ENCODE data around the gene RBMXL3. TPM values are rescaled to one million over a fixed set of nuclear protein-coding genes. Genes with fewer than 3 reads are reported as not detected.
A peak's percentile ranks its signal among the peaks of the same experiment; 100 is the strongest.

RBMXL3 gene
- total RNA-seq (2021) (not detected in 2 replicates), Bru-seq, nascent RNA (not detected), BruChase-seq, experiment 1, labeled RNA remaining after a 2-hour chase (not detected), BruChase-seq, experiment 2, labeled RNA remaining after a 6-hour chase (not detected)
- long read RNA-seq: 0 reads

DNA sequence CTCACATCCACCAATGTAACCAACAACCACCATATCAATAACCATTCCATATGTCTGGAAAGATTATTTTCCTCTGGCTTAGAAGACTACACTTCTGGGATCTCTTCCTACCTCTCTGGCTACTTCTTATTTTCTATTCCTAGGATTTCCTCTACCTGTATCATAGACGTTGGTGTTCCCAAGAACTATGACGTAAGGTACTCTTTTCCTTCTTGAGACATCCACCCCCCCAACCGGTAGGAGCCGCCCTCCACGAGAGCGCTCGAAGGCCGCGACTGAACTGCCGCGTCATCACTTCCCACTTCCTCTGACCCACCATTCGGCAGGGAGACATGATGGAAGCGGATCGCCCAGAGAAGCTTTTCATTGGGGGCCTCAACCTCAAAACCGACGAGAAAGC lies at the start of gene RBMXL3:
TSS of gene RBMXL3 (plus strand) at position 301 of the 400 bp plus-strand sequence. CDS start at position 333, 32 bp downstream.
- no peaks in the 10 kb centered on the region for H3K4me1 ChIP-seq (replicated peaks; ENCODE audit: insufficient read depth)
- no peaks in the 10 kb centered on the region for H3K79me2 ChIP-seq (ENCODE audit: low read depth)
- intact Hi-C loops (cut with micrococcal nuclease; ENCODE audit: unreplicated experiment): no loop called here
- no peaks in the 10 kb centered on the region for H4K20me1 ChIP-seq (ENCODE audit: insufficient read depth)
- H3K27me3 ChIP-seq (ENCODE audit: insufficient read depth, low read depth): no peaks in the 10 kb centered on the region
- H3K4me2 ChIP-seq: no peak within 1 kb of the TSS
- CTCF ChIA-PET: no interaction called here
- H3K27ac ChIP-seq: no peak within 1 kb of the TSS
- POLR2A ChIA-PET (ENCODE audit: unreplicated experiment): no interaction called here
- TF ChIP-seq EZH2 (IDR thresholded peaks at IDR 0.05; ENCODE audit: low read depth): no peak
- TF ChIP-seq, protein P1, sequence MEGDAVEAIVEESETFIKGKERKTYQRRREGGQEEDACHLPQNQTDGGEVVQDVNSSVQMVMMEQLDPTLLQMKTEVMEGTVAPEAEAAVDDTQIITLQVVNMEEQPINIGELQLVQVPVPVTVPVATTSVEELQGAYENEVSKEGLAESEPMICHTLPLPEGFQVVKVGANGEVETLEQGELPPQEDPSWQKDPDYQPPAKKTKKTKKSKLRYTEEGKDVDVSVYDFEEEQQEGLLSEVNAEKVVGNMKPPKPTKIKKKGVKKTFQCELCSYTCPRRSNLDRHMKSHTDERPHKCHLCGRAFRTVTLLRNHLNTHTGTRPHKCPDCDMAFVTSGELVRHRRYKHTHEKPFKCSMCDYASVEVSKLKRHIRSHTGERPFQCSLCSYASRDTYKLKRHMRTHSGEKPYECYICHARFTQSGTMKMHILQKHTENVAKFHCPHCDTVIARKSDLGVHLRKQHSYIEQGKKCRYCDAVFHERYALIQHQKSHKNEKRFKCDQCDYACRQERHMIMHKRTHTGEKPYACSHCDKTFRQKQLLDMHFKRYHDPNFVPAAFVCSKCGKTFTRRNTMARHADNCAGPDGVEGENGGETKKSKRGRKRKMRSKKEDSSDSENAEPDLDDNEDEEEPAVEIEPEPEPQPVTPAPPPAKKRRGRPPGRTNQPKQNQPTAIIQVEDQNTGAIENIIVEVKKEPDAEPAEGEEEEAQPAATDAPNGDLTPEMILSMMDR (conservative IDR thresholded peaks at IDR 0.05): no peak
- no peak within 1 kb of the TSS for H3K4me3 ChIP-seq
- H3K9me2 ChIP-seq (ENCODE audit: insufficient read depth): no peaks in the 10 kb centered on the region
- no peaks in the 10 kb centered on the region for H3K36me3 ChIP-seq (ENCODE audit: low read depth)
- BruUV-seq (replicated peaks): no TSS peak
- no peaks in the 10 kb centered on the region for H3F3A ChIP-seq (ENCODE audit: insufficient read depth, low read depth)
- H2AFZ ChIP-seq: no peak within 1 kb of the TSS
- no peaks in the 10 kb centered on the region for H3K9me3 ChIP-seq (ENCODE audit: insufficient read depth, low read depth)
- DNase-seq: no peak

DNA sequence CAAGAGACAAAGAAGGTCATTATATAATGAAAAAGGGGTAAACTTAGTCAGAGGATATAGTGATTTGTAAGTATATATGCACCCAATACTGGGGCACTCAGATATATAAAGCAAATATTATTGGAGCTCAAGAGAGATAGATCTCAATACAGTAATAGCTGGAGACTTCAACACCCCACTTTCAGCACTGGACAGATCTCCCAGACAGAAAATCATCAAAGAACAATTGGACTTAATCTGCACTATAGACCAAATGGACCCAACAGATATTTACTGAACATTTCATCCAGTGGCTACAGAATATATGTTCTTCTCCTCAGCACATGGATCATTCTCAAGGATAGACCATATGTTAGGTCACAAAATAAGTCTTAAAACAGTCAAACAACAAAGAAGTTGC lies 47.2 kb upstream of the RBMXL3 start:
- Histone ChIP-seq H2AFZ (no peak overlapping the region), H3K27me3 (ENCODE audit: insufficient read depth, low read depth) (no peaks in the 10 kb centered on the region), H3K9me2 (ENCODE audit: insufficient read depth) (no peaks in the 10 kb centered on the region), H3K4me3 (no peak overlapping the region), H3K79me2 (ENCODE audit: low read depth) (no peaks in the 10 kb centered on the region), H3K27ac (no peak overlapping the region), H3K4me2 (no peak overlapping the region), H3K36me3 (ENCODE audit: low read depth) (no peaks in the 10 kb centered on the region), H3K4me1 (replicated peaks; ENCODE audit: insufficient read depth) (no peaks in the 10 kb centered on the region), H3F3A (ENCODE audit: insufficient read depth, low read depth) (no peaks in the 10 kb centered on the region), H3K9me3 (ENCODE audit: insufficient read depth, low read depth) (0 out of 2 replicates have a peak, but pooled peaks cover 4% of the 10 kb centered on the region), H4K20me1 (ENCODE audit: insufficient read depth) (no peaks in the 10 kb centered on the region)
- ChIA-PET CTCF (no interaction called here), POLR2A (ENCODE audit: unreplicated experiment) (no interaction called here)
- intact Hi-C loops (cut with micrococcal nuclease; ENCODE audit: unreplicated experiment): loop anchor here (10.0 kb wide), 1 partner anchor 527 kb away; no protein-coding TSS in a partner anchor
- no TSS peak for BruUV-seq (replicated peaks)
- no peak for TF ChIP-seq EZH2 (IDR thresholded peaks at IDR 0.05; ENCODE audit: low read depth)
- TF ChIP-seq, protein P1 (conservative IDR thresholded peaks at IDR 0.05): no peak
- no peak for DNase-seq

- Histone ChIP-seq H3K36me3 (ENCODE audit: low read depth) (no peaks in the 10 kb centered on the region), H3K4me3 (no peak overlapping the region), H3K79me2 (ENCODE audit: low read depth) (no peaks in the 10 kb centered on the region), H3F3A (ENCODE audit: insufficient read depth, low read depth) (no peaks in the 10 kb centered on the region), H3K9me2 (ENCODE audit: insufficient read depth) (no peaks in the 10 kb centered on the region), H2AFZ (no peak overlapping the region), H3K4me1 (replicated peaks; ENCODE audit: insufficient read depth) (no peaks in the 10 kb centered on the region), H3K4me2 (no peak overlapping the region), H3K27ac (no peak overlapping the region), H3K9me3 (ENCODE audit: insufficient read depth, low read depth) (0 out of 2 replicates have a peak, but pooled peaks cover 4% of the 10 kb centered on the region), H3K27me3 (ENCODE audit: insufficient read depth, low read depth) (no peaks in the 10 kb centered on the region), H4K20me1 (ENCODE audit: insufficient read depth) (no peaks in the 10 kb centered on the region)
- intact Hi-C loops (cut with micrococcal nuclease; ENCODE audit: unreplicated experiment): loop anchor here (5.0 to 10.0 kb wide), 2 partner anchors 532 to 1220 kb away; no protein-coding TSS in a partner anchor
- CTCF ChIA-PET: no interaction called here
- peak in 1 of 2 experiments; percentile 42 for DNase-seq
- POLR2A ChIA-PET (ENCODE audit: unreplicated experiment): no interaction called here
- no TSS peak for BruUV-seq (replicated peaks)
- no peak for TF ChIP-seq EZH2 (IDR thresholded peaks at IDR 0.05; ENCODE audit: low read depth)
- TF ChIP-seq, protein P1 (conservative IDR thresholded peaks at IDR 0.05): peak; percentile 77
Observed at GRCh38 chrX:115147220-115147619, 42.0 kb upstream of the RBMXL3 start.
